Neural progenitor cell (in vitro differentiated cells): ENCODE results near the gene SLC6A18.

Experiments used
- CTCF ChIP-seq: fragments of 200-600 bp; sonication (generic); IDR thresholded peaks from 2 replicates; pipeline ENCODE4 v1.5.1; 2017; ENCODE audit warnings: antibody characterized with exemption, mild to moderate bottlenecking
- EZH2 ChIP-seq: fragments of 200-600 bp; sonication (generic); IDR thresholded peaks from 2 replicates; pipeline ENCODE4 v1.6.1; 2017; ENCODE audit warnings: antibody characterized with exemption, mild to moderate bottlenecking, moderate library complexity

- TF ChIP-seq CTCF (peak; percentile 43), EZH2 (no peak)
Observed at GRCh38 chr5:1208743-1209488, 16.3 kb upstream of the SLC6A18 start.
